Astrocyte (in vitro differentiated cells and primary cell): ENCODE data around the gene SCN8A. TPM values are rescaled to one million over a fixed set of nuclear protein-coding genes. Genes with fewer than 3 reads are reported as not detected.

Experiments used
- DNase-seq: peaks from one replicate; pipeline ENCODE4 v3.0.0-alpha.2; 2010; ENCODE audit warnings: low read depth
- FAIRE-seq: peaks from 2 replicates; lab custom pipeline; 2011; peaks lifted over from hg19 to GRCh38; lab: Jason Lieb, UNC
- H2AFZ ChIP-seq: 2 replicates; pipeline ENCODE4 v1.6.0; 2012; ENCODE audit warnings: low read depth, low read length, inconsistent platforms
- H3K27ac ChIP-seq: 2 replicates; pipeline ENCODE4 v1.5.1; 2011; ENCODE audit warnings: low read depth, low read length, inconsistent platforms
- H3K27me3 ChIP-seq: 2 replicates; pipeline ENCODE4 v1.6.0; 2011; ENCODE audit warnings: low read length, inconsistent platforms; ENCODE audit not compliant: insufficient read depth
- H3K36me3 ChIP-seq: 2 replicates; pipeline ENCODE4 v1.5.1; 2011; ENCODE audit warnings: low read length, inconsistent platforms; ENCODE audit not compliant: insufficient read depth
- H3K4me1 ChIP-seq: 2 replicates; pipeline ENCODE4 v1.5.1; 2011; ENCODE audit warnings: low read length, inconsistent platforms; ENCODE audit not compliant: insufficient read depth
- H3K4me2 ChIP-seq: 2 replicates; pipeline ENCODE4 v1.6.0; 2012; ENCODE audit warnings: low read length, inconsistent platforms
- H3K4me3 ChIP-seq: 2 replicates; pipeline ENCODE4 v1.5.1; 2011; ENCODE audit warnings: low read depth, mild to moderate bottlenecking, low read length, inconsistent platforms; ENCODE audit not compliant: insufficient read depth
- H3K79me2 ChIP-seq: 2 replicates; pipeline ENCODE4 v1.6.0; 2012; ENCODE audit warnings: mild to moderate bottlenecking, low read length, inconsistent platforms; ENCODE audit not compliant: insufficient read depth
- H3K9ac ChIP-seq: 2 replicates; pipeline ENCODE4 v1.6.0; 2012; ENCODE audit warnings: mild to moderate bottlenecking, low read length, inconsistent platforms
- H3K9me3 ChIP-seq: 2 replicates; pipeline ENCODE4 v1.5.1; 2012; ENCODE audit warnings: low read depth, mild to moderate bottlenecking, low read length, inconsistent platforms; ENCODE audit not compliant: insufficient read depth
- H4K20me1 ChIP-seq: 2 replicates; pipeline ENCODE4 v1.6.0; 2012; ENCODE audit warnings: low read length, inconsistent platforms; ENCODE audit not compliant: insufficient read depth
- H3K27ac Mint-ChIP-seq: one replicate; pipeline ENCODE4 v1.8.0; 2021; ENCODE audit warnings: mild to moderate bottlenecking, mixed read lengths; ENCODE audit not compliant: unreplicated experiment
- H3K27me3 Mint-ChIP-seq: one replicate; pipeline ENCODE4 v1.8.0; 2021; ENCODE audit warnings: low read depth, mixed read lengths; ENCODE audit not compliant: unreplicated experiment
- H3K36me3 Mint-ChIP-seq: one replicate; pipeline ENCODE4 v1.8.0; 2021; ENCODE audit warnings: low read depth, mixed read lengths; ENCODE audit not compliant: unreplicated experiment
- H3K4me1 Mint-ChIP-seq: one replicate; pipeline ENCODE4 v1.8.0; 2021; ENCODE audit warnings: low read depth, mixed read lengths; ENCODE audit not compliant: unreplicated experiment
- H3K4me3 Mint-ChIP-seq: one replicate; pipeline ENCODE4 v1.8.0; 2021; ENCODE audit warnings: mild to moderate bottlenecking, moderate library complexity, mixed read lengths; ENCODE audit not compliant: unreplicated experiment
- H3K9me3 Mint-ChIP-seq: one replicate; pipeline ENCODE4 v1.8.0; 2021; ENCODE audit warnings: mild to moderate bottlenecking, mixed read lengths; ENCODE audit not compliant: unreplicated experiment
- CTCF ChIP-seq: IDR thresholded peaks from 2 replicates; pipeline ENCODE4 v1.5.1; 2011; ENCODE audit warnings: low read depth, mild to moderate bottlenecking, inconsistent platforms, low read length, moderate library complexity; ENCODE audit not compliant: insufficient read depth
- EZH2 ChIP-seq: IDR thresholded peaks from 2 replicates; pipeline ENCODE4 v1.6.1; 2012; ENCODE audit warnings: mild to moderate bottlenecking, low read length, inconsistent platforms; ENCODE audit not compliant: insufficient read depth
- total RNA-seq: library from RNA; stranded (reverse); gene quantifications from 2 replicates; pipeline ENCODE4 v1.2.1, GENCODE V29; 2021

The SCN8A gene
- total RNA-seq, 1 donor from 2014 or later: 6.5 TPM

GRCh38 chr12:51855586-51856428, 264.8 kb downstream of the SCN8A start:
- Histone ChIP-seq H3K4me1 (peaks cover 9% of the 10 kb centered on the region), H3K4me3 (peak overlapping the region; percentile 56), H2AFZ (peak overlapping the region; percentile 88), H3K9me3 (no peaks in the 10 kb centered on the region), H4K20me1 (no peaks in the 10 kb centered on the region), H3K9ac (peak overlapping the region; percentile 55), H3K79me2 (no peaks in the 10 kb centered on the region), H3K27ac (no peak overlapping the region), H3K36me3 (no peaks in the 10 kb centered on the region), H3K27me3 (peaks cover 4% of the 10 kb centered on the region), H3K4me2 (peak overlapping the region; percentile 83)
- H3K4me1 Mint-ChIP-seq: peaks cover 8% of the 10 kb centered on the region
- FAIRE-seq: no peak
- H3K27me3 Mint-ChIP-seq: peaks cover 10% of the 10 kb centered on the region
- H3K27ac Mint-ChIP-seq: peak overlapping the region; percentile 79
- peak; percentile 70 for DNase-seq
- H3K9me3 Mint-ChIP-seq: no peaks in the 10 kb centered on the region
- peak overlapping the region; percentile 70 for H3K4me3 Mint-ChIP-seq
- TF ChIP-seq EZH2 (no peak), CTCF (no peak)
- H3K36me3 Mint-ChIP-seq: no peaks in the 10 kb centered on the region

- no peak for DNase-seq
- TF ChIP-seq EZH2 (no peak), CTCF (no peak)
These were observed 270.0 kb downstream of the SCN8A start for GRCh38 chr12:51860986-51861385.

More at GRCh38 chr12:51860986-51861385, 270.0 kb downstream of the SCN8A start:
- H3K27me3 ChIP-seq: peaks cover 2% of the 10 kb centered on the region
- Mint-ChIP-seq H3K27me3 (peaks cover 25% of the 10 kb centered on the region), H3K9me3 (no peaks in the 10 kb centered on the region), H3K4me3 (no peak overlapping the region), H3K4me1 (peaks cover 17% of the 10 kb centered on the region), H3K36me3 (no peaks in the 10 kb centered on the region), H3K27ac (no peak overlapping the region)
- no peak for FAIRE-seq
- H3K36me3 ChIP-seq: no peaks in the 10 kb centered on the region
- no peak overlapping the region for H2AFZ ChIP-seq
- no peaks in the 10 kb centered on the region for H4K20me1 ChIP-seq
- H3K9me3 ChIP-seq: no peaks in the 10 kb centered on the region
- no peak overlapping the region for H3K4me2 ChIP-seq
- H3K4me3 ChIP-seq: no peak overlapping the region
- no peak overlapping the region for H3K27ac ChIP-seq
- H3K4me1 ChIP-seq: peaks cover 20% of the 10 kb centered on the region
- no peaks in the 10 kb centered on the region for H3K79me2 ChIP-seq
- no peak overlapping the region for H3K9ac ChIP-seq

Other genes starting within 250 kb of the SCN8A start
- not detected in 2 replicates for gene CELA1, start 244.6 kb upstream of the SCN8A start, total RNA-seq
- gene GALNT6, start 199.8 kb upstream of the SCN8A start, total RNA-seq: 9.9 and 13.8 TPM in 2 replicates
- gene SLC4A8, start 166.4 kb upstream of the SCN8A start, total RNA-seq: 5.1 and 5.5 TPM in 2 replicates